HG03095 (cell line): ENCODE measurements around the gene ACO1.

Experiments used
- ATAC-seq: cut with Tn5 transposase; IDR thresholded peaks from one replicate; pipeline ENCODE4 v1.9.1; 2021; ENCODE audit warnings: moderate library complexity; ENCODE audit not compliant: unreplicated experiment

ACO1 gene

DNA sequence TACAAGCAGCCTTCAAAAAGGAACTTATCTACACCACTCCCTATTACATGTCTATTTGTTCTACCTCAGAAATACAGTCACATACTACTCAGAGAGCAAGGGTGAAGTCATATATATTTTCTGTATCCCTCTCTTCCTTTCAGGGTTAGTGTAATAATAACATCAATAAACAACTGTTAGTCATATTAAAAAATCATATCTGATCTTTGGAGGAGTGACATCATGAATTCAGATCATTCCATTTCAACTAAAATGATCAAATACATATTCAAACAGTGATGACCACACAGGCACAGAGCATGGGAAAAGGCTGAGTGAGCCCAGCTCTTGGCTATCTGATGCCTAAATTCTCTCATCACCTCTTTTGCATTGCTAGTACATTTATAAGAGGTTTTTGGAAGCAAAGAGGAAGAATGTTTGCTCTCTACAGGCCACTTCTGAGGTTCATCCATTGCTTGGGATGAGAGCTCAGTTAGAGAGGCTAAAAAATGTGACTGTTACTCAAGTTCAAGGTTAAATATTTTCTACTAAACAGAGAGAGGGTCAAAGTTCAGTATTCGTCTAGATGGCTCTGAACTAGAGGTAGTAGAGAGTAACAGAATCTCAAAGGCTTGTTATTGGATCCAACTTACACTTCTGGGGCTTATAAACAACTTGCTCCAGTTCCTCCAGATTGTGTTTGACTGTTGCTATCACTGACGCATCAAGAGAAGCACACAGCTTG lies 102.6 kb downstream of the ACO1 start:
- ATAC-seq = no peak

DNA sequence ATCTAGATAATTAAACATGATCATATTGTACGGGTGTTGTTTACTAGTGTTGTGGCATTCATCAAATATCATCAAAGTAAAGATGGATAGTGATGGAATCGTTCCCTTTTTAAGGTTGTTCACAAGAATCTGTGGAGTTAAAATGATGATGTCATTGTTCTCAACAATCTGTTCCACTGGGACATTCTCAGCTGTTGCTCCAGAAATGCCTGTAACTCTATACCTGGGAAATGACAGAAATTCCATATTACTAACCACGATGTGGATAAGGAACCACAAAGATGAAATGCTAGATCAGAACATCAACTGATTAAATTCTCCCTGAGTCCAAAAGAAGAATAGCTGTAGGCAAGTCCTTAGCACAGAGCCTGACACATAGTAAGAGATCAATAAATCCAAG lies 103.5 kb downstream of the ACO1 start:
- no peak for ATAC-seq

- ATAC-seq = no peak
Observed at GRCh38 chr9:32490601-32491000, 106.2 kb downstream of the ACO1 start.

DNA sequence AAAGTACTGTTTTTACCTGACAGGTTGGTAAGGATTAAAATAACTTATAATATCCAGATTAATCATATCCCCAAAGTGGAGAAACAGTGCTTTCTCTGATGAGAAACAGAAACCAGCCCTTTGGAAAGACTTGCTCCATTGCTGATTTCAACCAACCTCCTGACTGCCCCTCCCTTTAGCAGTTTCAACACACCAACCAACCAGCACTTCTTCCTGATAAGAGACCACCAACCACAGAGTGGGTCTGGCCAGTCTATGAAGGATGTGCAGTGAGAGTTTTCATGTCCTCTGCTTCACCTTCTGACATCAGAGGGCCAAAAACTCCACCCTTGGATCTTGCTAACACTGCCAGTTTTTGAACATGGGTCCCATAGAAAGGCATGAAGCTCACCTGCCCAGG lies 113.5 kb downstream of the ACO1 start:
- no peak for ATAC-seq

DNA sequence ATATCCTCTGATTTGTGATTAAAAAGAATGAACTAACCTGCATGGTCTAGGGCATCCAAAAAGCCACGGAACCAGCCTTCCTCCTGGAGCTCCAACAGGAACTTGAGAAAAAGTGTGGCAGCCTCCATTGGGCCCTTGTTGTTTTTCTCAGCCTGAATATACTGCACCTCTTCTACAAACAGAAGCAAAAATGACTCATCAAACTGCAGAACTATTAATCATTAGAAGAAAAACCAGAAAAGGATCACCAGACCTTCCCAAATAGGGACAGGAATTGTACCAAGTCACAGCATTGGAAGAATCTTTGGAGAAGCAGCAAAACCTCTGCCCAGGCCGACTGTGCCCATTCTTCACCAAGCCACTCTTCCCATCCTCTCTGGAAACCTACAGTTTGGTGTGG lies 116.3 kb downstream of the ACO1 start:
- no peak for ATAC-seq

GRCh38 chr9:32501868-32502267 lies 117.4 kb downstream of the ACO1 start:
- no peak for ATAC-seq

DNA sequence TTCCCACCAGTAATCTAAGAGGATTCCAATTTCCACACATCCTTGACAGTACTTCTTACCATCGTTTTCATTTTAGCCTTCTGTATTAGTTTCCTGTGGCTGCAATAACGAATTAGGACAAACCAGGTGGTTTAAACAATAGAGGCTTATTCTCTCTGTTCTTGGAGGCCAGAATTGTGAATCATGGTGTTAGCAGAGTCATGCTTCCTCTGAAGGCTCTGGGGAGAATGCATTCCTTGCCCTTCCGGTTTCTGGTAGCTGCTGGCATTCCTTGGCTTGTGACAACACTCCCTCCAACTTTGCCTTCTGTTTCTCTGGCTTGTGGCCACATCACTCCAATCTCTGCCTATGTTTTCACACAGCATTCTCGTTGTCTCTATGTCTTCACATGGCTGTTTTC lies 118.0 kb downstream of the ACO1 start:
- no peak for ATAC-seq

DNA sequence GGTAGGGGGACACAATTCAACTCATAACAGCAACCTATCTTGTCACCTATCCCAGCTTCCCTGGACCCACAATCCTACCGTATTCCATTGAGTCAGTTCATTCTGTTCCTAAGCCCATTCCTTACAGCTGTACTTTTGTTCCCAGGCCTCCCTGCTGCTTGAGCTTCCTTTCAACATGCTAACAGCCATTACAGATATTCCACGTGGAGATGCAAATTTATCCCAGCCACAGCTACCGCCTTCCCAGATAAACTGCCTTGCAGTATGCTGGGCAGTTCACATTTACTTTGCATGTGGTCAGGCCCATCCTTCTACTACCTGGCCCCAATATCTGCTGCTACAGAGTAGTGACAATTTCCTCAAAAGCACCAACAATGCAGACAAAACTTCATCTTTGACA lies 118.6 kb downstream of the ACO1 start:
- no peak for ATAC-seq
